Measurements from ENCODE around the gene SELPLG. TPM values are rescaled to one million over a fixed set of nuclear protein-coding genes. Genes with fewer than 3 reads are reported as not detected.
A peak's percentile ranks its signal among the peaks of the same experiment; 100 is the strongest.

Gene SELPLG
- total and polyA plus RNA-seq, 4 experiments from 2014 or later: 175 to 781 (median 330) TPM

GRCh38 chr12:108675792-108676191 is 42.1 kb upstream of the SELPLG start:
- Mint-ChIP-seq H3K36me3 (peaks cover 2 to 6% of the 10 kb centered on the region in 2 donors), H3K9me3 (no peaks in the 10 kb centered on the region), H3K27me3 (no peaks in the 10 kb centered on the region), H3K4me3 (no peak overlapping the region), H3K4me1 (peaks cover 0 to 2% (median under 1%) of the 10 kb centered on the region in 4 donors), H3K27ac (peak overlapping the region in 1 of 7 donors; percentile 48)
- H3K4me1 ChIP-seq (ENCODE audit: insufficient read depth, low read length): no peaks in the 10 kb centered on the region
- H3K9me3 ChIP-seq (ENCODE audit: control insufficient read depth in 1 of 2, low read length in 2 of 2): no peaks in the 10 kb centered on the region
- H3K36me3 ChIP-seq (ENCODE audit: insufficient read depth, low read length): no peaks in the 10 kb centered on the region
- CTCF ChIA-PET (ENCODE audit: partially characterized antibody): no interaction called here
- no peaks in the 10 kb centered on the region for H3K27me3 ChIP-seq (ENCODE audit: insufficient read depth, low read length)
- no peak for DNase-seq
- intact Hi-C loops (cut with micrococcal nuclease): no loop called here
- no peak overlapping the region for H3K4me3 ChIP-seq (ENCODE audit: low read length in 2 of 2)
- H3K27ac ChIP-seq (ENCODE audit: low read depth, low read length): no peak overlapping the region
- POLR2A ChIA-PET (ENCODE audit: partially characterized antibody): no interaction called here

GRCh38 chr12:108672054-108672453 is 38.4 kb upstream of the SELPLG start:
- Mint-ChIP-seq H3K4me3 (no peak overlapping the region), H3K4me1 (peaks cover 0 to 2% (median 0%) of the 10 kb centered on the region in 4 donors), H3K27me3 (no peaks in the 10 kb centered on the region), H3K9me3 (no peaks in the 10 kb centered on the region), H3K27ac (peak overlapping the region in 1 of 7 donors; percentile 34), H3K36me3 (peaks cover 0 to 6% of the 10 kb centered on the region in 2 donors)
- Histone ChIP-seq H3K27me3 (ENCODE audit: insufficient read depth, low read length) (no peaks in the 10 kb centered on the region), H3K9me3 (ENCODE audit: control insufficient read depth in 1 of 2, low read length in 2 of 2) (no peaks in the 10 kb centered on the region), H3K27ac (ENCODE audit: low read depth, low read length) (no peak overlapping the region), H3K36me3 (ENCODE audit: insufficient read depth, low read length) (no peaks in the 10 kb centered on the region), H3K4me1 (ENCODE audit: insufficient read depth, low read length) (no peaks in the 10 kb centered on the region), H3K4me3 (ENCODE audit: low read length in 2 of 2) (no peak overlapping the region)
- DNase-seq: no peak
- ChIA-PET CTCF (ENCODE audit: partially characterized antibody) (interaction anchor here (0.6 to 14.3 kb wide), 2 partner anchors 59 to 131 kb away, joined by 3 to 368 read pairs; no protein-coding TSS in a partner anchor), POLR2A (ENCODE audit: partially characterized antibody) (no interaction called here)
- intact Hi-C loops (cut with micrococcal nuclease): no loop called here

GRCh38 chr12:108671110-108671509 is 37.4 kb upstream of the SELPLG start:
- H3K9me3 ChIP-seq (ENCODE audit: control insufficient read depth in 1 of 2, low read length in 2 of 2): no peaks in the 10 kb centered on the region
- peaks cover 0 to 6% of the 10 kb centered on the region in 2 donors for H3K36me3 Mint-ChIP-seq
- H3K27me3 ChIP-seq (ENCODE audit: insufficient read depth, low read length): no peaks in the 10 kb centered on the region
- no peaks in the 10 kb centered on the region for H3K27me3 Mint-ChIP-seq
- peak overlapping the region in 1 of 7 donors; percentile 32 for H3K27ac Mint-ChIP-seq
- no peaks in the 10 kb centered on the region for H3K4me1 ChIP-seq (ENCODE audit: insufficient read depth, low read length)
- H3K36me3 ChIP-seq (ENCODE audit: insufficient read depth, low read length): no peaks in the 10 kb centered on the region
- H3K4me3 Mint-ChIP-seq: no peak overlapping the region
- POLR2A ChIA-PET (ENCODE audit: partially characterized antibody): no interaction called here
- peaks cover 0 to 2% (median 0%) of the 10 kb centered on the region in 4 donors for H3K4me1 Mint-ChIP-seq
- CTCF ChIA-PET (ENCODE audit: partially characterized antibody): interaction anchor here (14.3 kb wide), 1 partner anchor 132 kb away, joined by 368 read pairs; no protein-coding TSS in a partner anchor
- DNase-seq: no peak
- no peak overlapping the region for H3K27ac ChIP-seq (ENCODE audit: low read depth, low read length)
- intact Hi-C loops (cut with micrococcal nuclease): no loop called here
- H3K4me3 ChIP-seq (ENCODE audit: low read length in 2 of 2): no peak overlapping the region
- H3K9me3 Mint-ChIP-seq: no peaks in the 10 kb centered on the region

GRCh38 chr12:108670066-108670631 is 36.5 kb upstream of the SELPLG start:
- intact Hi-C loops (cut with micrococcal nuclease): no loop called here
- CTCF ChIA-PET (ENCODE audit: partially characterized antibody): interaction anchor here (1.3 to 14.3 kb wide), 3 partner anchors 24 to 133 kb away, joined by 5 to 368 read pairs (median 12); no protein-coding TSS in a partner anchor
- DNase-seq: no peak
- H3K9me3 ChIP-seq (ENCODE audit: control insufficient read depth in 1 of 2, low read length in 2 of 2): no peaks in the 10 kb centered on the region
- no peak overlapping the region for H3K27ac Mint-ChIP-seq
- H3K27ac ChIP-seq (ENCODE audit: low read depth, low read length): no peak overlapping the region
- H3K4me3 Mint-ChIP-seq: no peak overlapping the region
- no peak overlapping the region for H3K4me3 ChIP-seq (ENCODE audit: low read length in 2 of 2)
- no peaks in the 10 kb centered on the region for H3K36me3 ChIP-seq (ENCODE audit: insufficient read depth, low read length)
- POLR2A ChIA-PET (ENCODE audit: partially characterized antibody): no interaction called here
- H3K9me3 Mint-ChIP-seq: no peaks in the 10 kb centered on the region
- H3K4me1 ChIP-seq (ENCODE audit: insufficient read depth, low read length): peaks cover 2% of the 10 kb centered on the region
- no peaks in the 10 kb centered on the region for H3K4me1 Mint-ChIP-seq
- H3K27me3 ChIP-seq (ENCODE audit: insufficient read depth, low read length): no peaks in the 10 kb centered on the region
- H3K36me3 Mint-ChIP-seq: no peaks in the 10 kb centered on the region
- H3K27me3 Mint-ChIP-seq: no peaks in the 10 kb centered on the region

- no peaks in the 10 kb centered on the region for H3K9me3 Mint-ChIP-seq
- no peak for DNase-seq
- Histone ChIP-seq H3K9me3 (ENCODE audit: control insufficient read depth in 1 of 2, low read length in 2 of 2) (no peaks in the 10 kb centered on the region), H3K27me3 (ENCODE audit: insufficient read depth, low read length) (no peaks in the 10 kb centered on the region), H3K4me1 (ENCODE audit: insufficient read depth, low read length) (peaks cover 14% of the 10 kb centered on the region), H3K4me3 (ENCODE audit: low read length in 2 of 2) (no peak overlapping the region), H3K36me3 (ENCODE audit: insufficient read depth, low read length) (no peaks in the 10 kb centered on the region), H3K27ac (ENCODE audit: low read depth, low read length) (no peak overlapping the region)
- ChIA-PET POLR2A (ENCODE audit: partially characterized antibody) (no interaction called here), CTCF (ENCODE audit: partially characterized antibody) (interaction anchor here (0.9 to 14.3 kb wide), 5 partner anchors 22 to 284 kb away, joined by 3 to 368 read pairs (median 5); no protein-coding TSS in a partner anchor)
- H3K4me3 Mint-ChIP-seq: no peak overlapping the region
- no peaks in the 10 kb centered on the region for H3K27me3 Mint-ChIP-seq
- H3K36me3 Mint-ChIP-seq: no peaks in the 10 kb centered on the region
- peaks cover 7 to 10% (median 9%) of the 10 kb centered on the region in 4 donors for H3K4me1 Mint-ChIP-seq
- H3K27ac Mint-ChIP-seq: peak overlapping the region in 1 of 7 donors; percentile 17
- intact Hi-C loops (cut with micrococcal nuclease): no loop called here
These were observed 34.8 kb upstream of the SELPLG start for GRCh38 chr12:108668542-108668941.

- Mint-ChIP-seq H3K4me3 (no peak overlapping the region), H3K4me1 (peaks cover 9 to 10% (median 9%) of the 10 kb centered on the region in 4 donors), H3K27ac (no peak overlapping the region), H3K27me3 (no peaks in the 10 kb centered on the region), H3K9me3 (no peaks in the 10 kb centered on the region), H3K36me3 (no peaks in the 10 kb centered on the region)
- H3K9me3 ChIP-seq (ENCODE audit: control insufficient read depth in 1 of 2, low read length in 2 of 2): no peaks in the 10 kb centered on the region
- intact Hi-C loops (cut with micrococcal nuclease): no loop called here
- H3K27me3 ChIP-seq (ENCODE audit: insufficient read depth, low read length): no peaks in the 10 kb centered on the region
- no peak for DNase-seq
- H3K4me3 ChIP-seq (ENCODE audit: low read length in 2 of 2): no peak overlapping the region
- H3K36me3 ChIP-seq (ENCODE audit: insufficient read depth, low read length): no peaks in the 10 kb centered on the region
- H3K4me1 ChIP-seq (ENCODE audit: insufficient read depth, low read length): peaks cover 14% of the 10 kb centered on the region
- ChIA-PET CTCF (ENCODE audit: partially characterized antibody) (interaction anchor here (3.1 to 14.3 kb wide), 2 partner anchors 50 to 135 kb away, joined by 12 to 368 read pairs; no protein-coding TSS in a partner anchor), POLR2A (ENCODE audit: partially characterized antibody) (no interaction called here)
- H3K27ac ChIP-seq (ENCODE audit: low read depth, low read length): no peak overlapping the region
These were observed 34.4 kb upstream of the SELPLG start for GRCh38 chr12:108668063-108668462.

- CTCF ChIA-PET (ENCODE audit: partially characterized antibody): interaction anchor here (1.2 to 14.3 kb wide), 6 partner anchors 12 to 136 kb away, joined by 4 to 368 read pairs (median 7); partner anchors contain the start of gene ISCU
- Histone ChIP-seq H3K27ac (ENCODE audit: low read depth, low read length) (no peak overlapping the region), H3K4me3 (ENCODE audit: low read length in 2 of 2) (no peak overlapping the region), H3K9me3 (ENCODE audit: control insufficient read depth in 1 of 2, low read length in 2 of 2) (no peaks in the 10 kb centered on the region), H3K36me3 (ENCODE audit: insufficient read depth, low read length) (no peaks in the 10 kb centered on the region), H3K4me1 (ENCODE audit: insufficient read depth, low read length) (peaks cover 14% of the 10 kb centered on the region), H3K27me3 (ENCODE audit: insufficient read depth, low read length) (no peaks in the 10 kb centered on the region)
- Mint-ChIP-seq H3K4me3 (no peak overlapping the region), H3K27me3 (no peaks in the 10 kb centered on the region), H3K27ac (no peak overlapping the region), H3K36me3 (no peaks in the 10 kb centered on the region), H3K4me1 (peaks cover 9 to 10% (median 9%) of the 10 kb centered on the region in 4 donors), H3K9me3 (no peaks in the 10 kb centered on the region)
- intact Hi-C loops (cut with micrococcal nuclease): no loop called here
- DNase-seq: no peak
- POLR2A ChIA-PET (ENCODE audit: partially characterized antibody): interaction anchor here (0.5 to 1.7 kb wide), 3 partner anchors 35 to 136 kb away, joined by 3 to 6 read pairs (median 6); partner anchors contain the start of gene SELPLG
These were observed 33.7 kb upstream of the SELPLG start for GRCh38 chr12:108667349-108667748.

All from CD4-positive, alpha-beta memory T cell (primary cell).